HG03457 (cell line): ENCODE results near the gene PMVK.
"Not testable (repeated sequence)": the region's sequence is repeated elsewhere in the genome, so short reads cannot be mapped to it uniquely, and the experiment has no call there.

ENCODE experiments used
- ATAC-seq: cut with Tn5 transposase; IDR thresholded peaks from one replicate; pipeline ENCODE4 v1.9.1; 2021; ENCODE audit warnings: moderate number of reproducible peaks; ENCODE audit not compliant: unreplicated experiment

PMVK gene

DNA sequence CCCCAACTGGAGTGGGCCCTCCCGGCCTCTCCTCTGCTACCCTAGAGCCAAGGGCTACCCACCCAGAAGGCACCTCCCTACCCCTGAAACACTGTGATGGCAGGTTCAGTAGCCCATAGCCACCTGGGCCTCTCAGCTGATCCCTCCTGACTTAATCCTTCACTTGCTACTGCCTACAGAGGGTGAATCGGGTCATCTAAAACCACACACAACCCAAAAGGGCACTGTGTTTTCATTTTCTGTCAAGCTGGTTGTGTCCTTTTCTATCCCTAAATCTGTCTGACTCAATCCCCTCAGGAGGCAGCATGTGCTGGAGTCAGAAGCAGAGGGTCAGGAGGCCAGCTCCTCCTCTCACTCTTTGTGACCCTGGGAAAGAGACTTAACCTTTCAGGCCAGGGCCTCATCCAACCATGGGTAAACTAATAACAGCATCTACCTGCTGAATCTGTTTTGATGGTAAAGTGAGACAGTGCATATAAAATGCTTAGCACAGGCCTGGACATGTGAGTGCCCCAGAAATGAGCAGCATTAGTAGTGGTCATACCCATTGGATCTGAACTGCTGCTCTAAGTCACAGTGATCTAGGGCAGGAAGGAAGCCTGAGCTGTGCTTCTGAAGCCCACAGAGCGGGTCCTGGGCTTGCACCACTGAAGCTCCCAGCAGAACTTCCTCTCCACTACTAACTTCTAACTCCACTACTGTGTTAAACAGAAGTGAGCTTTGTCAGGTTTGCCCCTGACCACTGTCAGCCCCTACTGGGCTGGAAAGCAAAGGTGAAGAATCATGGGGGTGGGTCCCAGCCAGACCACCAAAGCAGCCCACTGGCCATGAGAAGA, 11.0 kb downstream of the PMVK start:
- no peak for ATAC-seq

- ATAC-seq = no peak
Observed at GRCh38 chr1:154923695-154924094, 12.8 kb downstream of the PMVK start.

GRCh38 chr1:154913273-154913672, 23.2 kb downstream of the PMVK start:
- ATAC-seq = no peak

DNA sequence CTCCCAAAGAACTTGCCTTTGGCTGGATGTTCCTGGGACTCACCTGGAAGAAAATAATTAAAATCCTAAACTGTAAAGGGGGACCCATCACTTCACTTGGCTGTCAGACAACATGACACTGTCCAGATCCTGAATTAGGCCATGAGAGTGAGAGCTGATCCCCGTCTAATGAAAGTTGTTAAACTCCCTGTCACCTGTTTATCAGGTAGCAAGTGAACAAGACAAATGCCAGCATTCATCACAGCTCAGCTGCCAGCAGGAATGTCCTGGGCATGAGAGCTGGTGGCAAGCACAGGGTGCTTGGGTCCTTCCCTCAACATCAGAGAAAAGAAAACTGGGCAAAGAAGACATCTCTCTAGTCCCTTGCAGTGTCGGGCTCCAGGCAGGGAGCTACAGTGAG, 23.8 kb downstream of the PMVK start:
- ATAC-seq = no peak

DNA sequence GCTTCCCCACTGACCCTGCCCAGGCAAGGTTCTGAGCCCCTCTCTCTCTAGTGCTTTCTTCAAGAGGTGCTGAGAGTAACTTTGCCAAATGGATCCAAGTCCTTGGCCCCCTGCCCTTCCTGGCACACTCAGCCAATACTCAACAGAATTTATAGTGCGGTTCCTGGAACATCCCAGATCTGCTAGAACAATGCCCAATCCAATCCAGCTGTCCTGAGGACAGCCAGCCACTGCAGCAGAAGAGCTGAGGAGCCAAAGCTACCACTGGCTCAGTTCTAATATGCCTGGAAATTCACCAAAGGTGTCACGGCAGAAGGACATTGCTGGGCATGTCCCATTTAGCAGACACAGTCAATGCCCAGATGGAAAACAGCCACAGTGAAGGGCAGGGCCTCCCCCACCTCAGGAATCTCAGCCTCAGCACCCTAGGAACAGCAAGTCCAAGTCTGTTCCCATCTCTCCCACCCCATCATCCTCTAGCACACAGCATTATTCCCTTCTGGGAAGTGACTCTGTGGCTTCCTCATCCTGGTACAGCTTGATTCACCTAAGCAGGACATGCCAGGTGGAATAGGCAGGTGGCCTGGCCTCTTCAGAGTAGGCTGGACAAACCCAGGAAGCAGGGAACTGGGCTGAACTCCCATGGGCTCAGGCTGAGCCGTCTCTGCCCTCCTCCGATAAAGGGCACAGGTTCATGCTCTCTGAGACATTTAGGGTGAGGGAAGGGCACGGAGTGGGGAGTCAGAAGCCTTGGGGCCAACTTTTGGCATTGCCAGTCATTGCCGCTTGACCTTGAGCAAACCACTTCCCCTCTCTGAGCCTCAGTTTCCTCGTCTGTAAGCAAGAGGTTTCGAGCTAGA, 24.6 kb downstream of the PMVK start:
- ATAC-seq = no peak

DNA sequence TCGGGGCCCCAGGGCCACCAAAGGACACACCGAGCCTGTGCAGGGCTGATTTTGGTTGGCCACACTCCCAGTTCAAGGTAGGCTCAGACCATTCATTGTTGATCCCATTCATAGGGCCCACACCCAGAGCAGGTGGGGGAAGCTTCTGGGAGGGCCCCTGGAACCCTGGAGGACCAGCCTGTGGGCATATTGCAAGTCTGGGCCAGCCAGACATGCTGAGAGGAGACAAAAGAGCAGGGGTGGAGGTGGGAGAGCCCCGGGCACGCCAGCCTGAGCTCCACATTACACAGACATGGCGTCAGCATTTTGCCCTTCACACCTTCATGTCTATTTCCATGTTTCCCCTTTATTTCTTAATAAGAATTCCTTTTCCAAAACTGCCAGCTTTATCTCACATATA, 25.7 kb downstream of the PMVK start:
- no peak for ATAC-seq

GRCh38 chr1:154908937-154909336, 27.6 kb downstream of the PMVK start:
- no peak for ATAC-seq

DNA sequence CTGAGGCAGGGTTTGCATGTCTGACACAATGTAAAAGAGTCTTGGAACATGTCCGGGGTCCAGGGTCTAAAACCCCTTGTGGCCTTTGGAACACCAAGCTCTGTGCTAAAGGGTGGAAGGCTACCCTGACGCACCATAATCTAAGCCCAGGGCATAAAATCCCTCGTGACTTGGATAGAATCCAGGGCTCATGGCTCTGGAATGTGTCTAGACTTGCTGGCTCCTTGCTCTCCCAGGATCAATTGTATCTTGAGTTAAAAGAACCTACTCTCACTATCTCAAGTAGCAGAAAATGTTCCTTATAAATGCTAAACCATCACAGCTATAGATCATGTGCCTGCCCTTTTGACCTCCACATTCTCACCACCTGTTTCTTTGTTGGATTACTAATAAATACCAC, 28.4 kb downstream of the PMVK start:
- ATAC-seq = not testable (repeated sequence)

DNA sequence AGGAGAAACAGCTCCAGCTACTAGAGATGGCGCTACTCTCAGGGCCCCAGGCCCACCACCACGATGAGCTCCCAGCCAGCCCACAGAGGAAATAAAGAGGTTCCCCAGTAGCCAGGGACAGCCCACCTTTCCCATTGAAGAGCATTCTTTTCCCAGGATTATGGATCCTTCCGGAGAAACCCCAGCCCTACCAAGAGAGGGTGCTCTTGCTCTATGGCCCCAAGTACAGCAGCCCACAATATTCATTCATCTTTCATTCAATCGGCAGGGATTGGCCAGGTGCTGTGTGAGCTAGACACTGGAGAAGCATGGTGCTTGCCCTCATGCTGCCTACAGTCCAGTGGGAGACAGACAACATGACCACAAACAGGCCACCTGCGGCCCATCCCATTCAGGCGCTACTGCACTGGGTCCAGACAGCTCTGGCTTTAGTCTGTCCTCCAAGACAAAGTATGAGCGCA, 29.9 kb downstream of the PMVK start:
- no peak for ATAC-seq

DNA sequence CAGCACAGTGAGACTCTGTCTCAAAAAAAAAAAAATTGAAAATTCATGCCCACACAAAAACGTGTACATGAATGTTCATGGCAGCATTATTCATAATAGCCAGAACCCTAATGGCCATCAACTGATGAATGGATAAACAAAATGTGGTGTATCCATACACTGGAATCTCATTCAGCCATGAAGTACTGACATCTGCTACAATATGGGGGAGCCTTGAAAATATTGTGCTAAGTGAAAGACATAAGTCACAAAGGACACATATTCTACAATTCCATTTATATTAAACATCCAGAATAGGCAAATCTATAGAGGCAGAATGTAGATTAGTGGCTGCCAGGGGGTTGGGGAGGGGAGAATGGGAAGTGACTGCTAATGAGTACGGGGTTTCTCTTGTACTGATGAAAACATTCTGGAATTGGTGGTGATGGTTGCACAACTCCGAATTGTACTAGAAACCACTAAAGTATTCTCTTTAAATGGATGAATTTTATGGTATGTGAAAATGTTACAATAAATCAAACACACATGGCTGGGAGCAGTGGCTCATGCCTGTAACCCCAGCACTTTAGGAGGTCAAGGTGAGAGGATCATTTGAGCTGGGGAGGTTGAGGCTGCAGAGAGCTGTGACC, 33.5 kb downstream of the PMVK start:
- no peak for ATAC-seq

DNA sequence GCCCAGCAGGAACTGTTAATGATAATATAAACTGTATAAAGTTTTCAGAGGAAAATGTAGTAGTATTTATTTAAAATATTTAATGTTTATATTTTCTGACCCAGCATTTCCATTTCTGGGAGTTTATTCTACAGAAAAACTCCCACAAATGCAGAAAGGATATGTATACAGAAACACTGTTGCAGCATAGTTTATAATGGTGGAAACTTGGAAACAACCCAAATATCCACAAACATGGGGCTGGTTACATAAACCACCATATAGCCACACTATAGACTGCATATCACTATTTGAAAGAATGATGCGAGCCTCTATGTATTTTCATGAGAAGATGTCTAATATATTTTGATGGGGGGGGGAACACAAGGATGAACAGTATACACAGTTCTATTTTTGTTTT, 34.9 kb downstream of the PMVK start:
- no peak for ATAC-seq

GRCh38 chr1:154899041-154899440, 37.5 kb downstream of the PMVK start:
- ATAC-seq = no peak

DNA sequence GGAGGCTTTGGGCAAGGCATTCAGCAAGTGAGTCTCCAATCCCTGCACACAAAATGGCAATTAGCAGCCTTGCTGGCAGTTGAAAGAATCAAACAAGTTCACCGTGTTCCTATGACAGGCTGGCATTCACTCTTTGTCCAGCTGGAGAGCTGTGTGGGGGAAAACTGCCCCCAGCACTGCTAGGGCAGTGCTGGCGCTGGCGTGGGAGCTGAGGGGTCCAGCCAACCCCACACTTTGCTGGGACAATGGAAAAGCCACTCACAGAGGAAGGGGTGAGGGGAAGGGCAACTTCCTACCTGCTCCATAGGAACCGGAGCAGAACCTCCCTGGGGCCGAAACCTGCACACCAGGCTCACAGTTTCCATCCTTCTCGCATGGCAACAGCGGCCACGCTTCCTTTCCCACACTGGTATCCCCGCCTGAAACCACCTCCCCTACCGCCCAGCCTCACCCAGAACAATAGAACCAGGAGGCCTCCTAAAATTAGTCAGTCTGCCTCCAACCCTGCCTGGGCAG, 39.7 kb downstream of the PMVK start:
- no peak for ATAC-seq

DNA sequence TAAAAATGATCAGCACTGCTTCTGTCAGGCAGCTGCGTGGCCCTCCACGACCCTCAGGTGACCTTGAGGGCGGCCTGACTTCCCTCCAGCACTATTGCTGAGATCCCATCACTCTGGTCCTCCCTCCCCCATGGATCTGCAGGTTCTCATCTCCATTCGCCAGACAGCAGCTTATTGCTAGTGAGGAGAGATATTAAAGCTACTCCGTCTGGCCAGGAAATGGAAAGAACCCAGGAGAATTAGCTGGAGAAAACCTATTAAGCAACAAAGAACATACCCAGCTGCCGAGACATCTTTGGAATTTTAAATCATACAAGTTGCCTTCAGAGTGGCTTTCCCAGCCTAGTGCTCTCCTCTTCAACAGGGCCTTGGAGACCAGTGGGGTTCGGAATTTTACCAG, 40.7 kb downstream of the PMVK start:
- no peak for ATAC-seq

DNA sequence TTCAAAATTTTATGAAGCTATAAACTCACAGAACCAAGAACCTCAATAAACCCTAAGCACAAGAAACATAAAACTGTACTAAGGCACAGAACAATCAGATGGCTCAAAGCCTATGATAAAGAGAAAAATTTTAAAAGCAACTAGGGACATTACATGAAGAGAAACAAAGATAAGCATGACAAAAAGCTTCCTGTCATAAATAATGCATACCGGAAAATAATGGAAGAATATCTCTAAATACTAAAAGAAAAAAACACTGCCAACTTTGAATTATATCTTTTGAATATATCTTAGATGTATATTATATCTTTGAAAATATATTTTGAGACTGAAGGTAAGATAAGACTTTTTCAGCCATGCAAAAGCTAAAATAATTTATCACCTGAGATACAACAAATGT, 45.1 kb downstream of the PMVK start:
- no peak for ATAC-seq

DNA sequence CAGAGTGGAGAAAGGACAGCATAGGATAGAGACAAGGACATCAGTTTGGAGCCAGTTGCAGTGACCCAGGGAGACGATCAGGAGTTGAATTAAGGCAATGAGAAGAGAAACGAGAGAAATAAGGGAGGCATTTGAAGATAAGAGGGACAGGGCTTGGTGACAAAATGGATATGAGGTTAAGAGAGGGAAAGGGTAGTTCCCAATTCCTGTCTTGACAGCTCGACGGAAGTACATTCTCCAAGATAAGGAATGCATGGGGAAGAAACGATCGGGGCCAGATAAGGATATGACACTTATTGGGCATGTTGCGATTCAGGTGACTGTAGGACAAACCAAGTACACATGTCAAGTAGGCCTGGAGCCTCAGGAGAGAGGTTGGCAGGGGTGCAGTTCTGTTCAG, 47.8 kb downstream of the PMVK start:
- no peak for ATAC-seq

GRCh38 chr1:154886281-154887015, 50.1 kb downstream of the PMVK start:
- ATAC-seq = no peak

DNA sequence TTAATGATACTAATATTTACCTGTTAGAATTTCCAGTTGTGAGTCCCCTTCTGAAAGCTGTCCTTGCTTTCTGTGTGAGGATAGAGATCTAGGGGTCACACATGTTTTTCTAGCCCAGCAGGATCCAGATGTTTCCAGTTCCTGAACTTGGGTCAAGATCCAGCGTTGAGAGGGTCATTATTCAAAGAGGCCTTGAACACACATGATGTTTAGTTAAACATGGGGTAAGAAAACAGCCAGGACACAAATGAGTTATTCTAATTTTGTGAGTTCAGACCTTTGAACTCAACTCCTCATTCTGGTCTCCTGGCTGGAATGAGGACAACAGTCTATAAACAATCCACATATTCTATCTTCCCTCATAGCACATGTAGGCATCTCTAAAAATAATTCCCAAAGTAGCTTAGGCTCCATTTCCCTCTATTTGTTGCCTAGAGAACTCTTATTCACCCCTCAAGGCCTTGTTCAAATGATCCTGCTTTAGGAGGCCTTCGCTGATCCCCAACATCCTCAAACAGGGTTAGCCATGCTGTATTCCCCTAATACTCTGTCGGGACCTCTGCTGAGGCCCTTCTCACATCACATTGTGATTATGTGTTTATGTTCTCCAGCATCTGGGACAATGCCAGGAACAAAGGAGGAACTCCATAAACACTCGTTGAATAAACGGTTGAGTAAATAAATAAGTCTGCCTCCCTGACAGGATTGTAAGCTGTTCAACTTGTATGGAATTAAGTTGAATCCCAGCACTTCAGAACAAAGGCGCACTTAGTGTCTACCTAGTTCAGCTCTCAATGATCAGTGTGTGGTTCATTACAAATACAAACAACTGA, 51.4 kb downstream of the PMVK start:
- no peak for ATAC-seq

GRCh38 chr1:154883919-154884868, 52.3 kb downstream of the PMVK start:
- no peak for ATAC-seq
